GM12878 (cell line): ENCODE measurements around the gene OXCT2. TPM values are rescaled to one million over a fixed set of nuclear protein-coding genes. Genes with fewer than 3 reads are reported as not detected.

Experiments
- ATF7 ChIP-seq: fragments of 450-650 bp; IDR thresholded peaks from 2 replicates; pipeline ENCODE4 v1.6.1; 2016; ENCODE audit warnings: low read depth, mild to moderate bottlenecking
- CBX3 ChIP-seq: fragments of 200-600 bp; sonication (generic); IDR thresholded peaks from 2 replicates; pipeline ENCODE4 v1.6.1; 2016; ENCODE audit warnings: low read depth, borderline replicate concordance
- CEBPB ChIP-seq, 2 experiments: fragments of 150-350 bp in 1 of 2; IDR thresholded peaks; 2 replicates each; pipeline ENCODE4 v1.6.1; 2012 to 2014; ENCODE audit warnings: low read depth in 2 of 2, low read length in 2 of 2, borderline replicate concordance in 1 of 2, inconsistent platforms in 1 of 2
- CREM ChIP-seq: IDR thresholded peaks from 2 replicates; pipeline ENCODE4 v1.6.1; 2014; ENCODE audit warnings: antibody characterized with exemption, low read depth
- FOXK2 ChIP-seq: fragments of 450-650 bp; IDR thresholded peaks from 2 replicates; pipeline ENCODE4 v1.6.1; 2017; ENCODE audit warnings: mild to moderate bottlenecking, moderate library complexity
- FOXM1 ChIP-seq: IDR thresholded peaks from 2 replicates; pipeline ENCODE4 v1.6.1; 2012; ENCODE audit warnings: low read depth, mild to moderate bottlenecking, inconsistent platforms, low read length, moderate library complexity
- GATAD2B ChIP-seq: fragments of 450-650 bp; conservative IDR thresholded peaks from 2 replicates; pipeline ENCODE4 v1.6.1; 2017; ENCODE audit warnings: low read depth, mild to moderate bottlenecking, moderate library complexity
- JUNB ChIP-seq: IDR thresholded peaks from 2 replicates; pipeline ENCODE4 v1.6.1; 2016; ENCODE audit warnings: antibody characterized with exemption, mild to moderate bottlenecking
- JUND ChIP-seq: IDR thresholded peaks from 2 replicates; pipeline ENCODE4 v1.6.1; 2012; ENCODE audit warnings: low read depth, mild to moderate bottlenecking, low read length, improper control_type of control experiment, moderate library complexity
- KAT2A ChIP-seq: conservative IDR thresholded peaks from 2 replicates; pipeline ENCODE4 v1.6.1; 2011; ENCODE audit warnings: low read depth, low read length; ENCODE audit not compliant: control insufficient read depth
- MXI1 ChIP-seq: fragments of 150-350 bp; IDR thresholded peaks from 2 replicates; pipeline ENCODE4 v1.6.1; 2011; ENCODE audit warnings: low read depth, mild to moderate bottlenecking, inconsistent platforms, low read length, improper control_type of control experiment
- NFIC ChIP-seq: IDR thresholded peaks from 2 replicates; pipeline ENCODE4 v1.6.1; 2012; ENCODE audit warnings: low read depth, mild to moderate bottlenecking, inconsistent platforms, low read length, moderate library complexity
- NFYA ChIP-seq: IDR thresholded peaks from 2 replicates; pipeline ENCODE4 v1.6.1; 2011; ENCODE audit warnings: low read depth, mild to moderate bottlenecking, low read length, improper control_type of control experiment, borderline replicate concordance
- NR2F1 ChIP-seq: fragments of 450-650 bp; conservative IDR thresholded peaks from 2 replicates; pipeline ENCODE4 v1.6.1; 2017; ENCODE audit warnings: mild to moderate bottlenecking
- POLR2AphosphoS5 ChIP-seq: IDR thresholded peaks from 2 replicates; pipeline ENCODE4 v1.6.1; 2011; ENCODE audit warnings: mild to moderate bottlenecking, low read length, inconsistent platforms
- RAD21 ChIP-seq: IDR thresholded peaks from 2 replicates; pipeline ENCODE4 v1.6.1; 2011; ENCODE audit warnings: mild to moderate bottlenecking, low read depth, low read length, moderate library complexity; ENCODE audit not compliant: insufficient read depth
- RCOR1 ChIP-seq: conservative IDR thresholded peaks from 2 replicates; pipeline ENCODE4 v1.6.1; 2012; ENCODE audit warnings: low read depth, low read length, improper control_type of control experiment
- RFX5 ChIP-seq: IDR thresholded peaks from 2 replicates; pipeline ENCODE4 v1.6.1; 2011; ENCODE audit warnings: low read depth, low read length, improper control_type of control experiment
- RUNX3 ChIP-seq: IDR thresholded peaks from 2 replicates; pipeline ENCODE4 v1.6.1; 2012; ENCODE audit warnings: low read length, inconsistent platforms
- SMARCA5 ChIP-seq: fragments of 450-650 bp; IDR thresholded peaks from 2 replicates; pipeline ENCODE4 v1.6.1; 2017; ENCODE audit warnings: mild to moderate bottlenecking
- SPI1 ChIP-seq: IDR thresholded peaks from 2 replicates; pipeline ENCODE4 v1.6.1; 2011; ENCODE audit warnings: low read depth, mild to moderate bottlenecking, low read length, moderate library complexity, borderline replicate concordance; ENCODE audit not compliant: insufficient read depth
- SREBF2 ChIP-seq: IDR thresholded peaks from 2 replicates; pipeline ENCODE4 v1.6.1; 2012; ENCODE audit warnings: mild to moderate bottlenecking, low read length
- SRF ChIP-seq, 2 experiments: IDR thresholded peaks; 2 replicates each; pipeline ENCODE4 v1.6.1; 2011; ENCODE audit warnings: low read depth in 2 of 2, low read length in 2 of 2, mild to moderate bottlenecking in 1 of 2, moderate library complexity in 1 of 2
- STAT1 ChIP-seq: fragments of 450-650 bp; conservative IDR thresholded peaks from 2 replicates; pipeline ENCODE4 v1.6.1; 2014; ENCODE audit warnings: antibody characterized with exemption, mild to moderate bottlenecking
- TAF1 ChIP-seq: IDR thresholded peaks from 2 replicates; pipeline ENCODE4 v1.6.1; 2011; ENCODE audit warnings: mild to moderate bottlenecking, low read depth, low read length, borderline replicate concordance
- TARDBP ChIP-seq: IDR thresholded peaks from 2 replicates; pipeline ENCODE4 v1.6.1; 2016; ENCODE audit warnings: borderline replicate concordance
- YY1 ChIP-seq: IDR thresholded peaks from 2 replicates; pipeline ENCODE4 v1.6.1; 2011; ENCODE audit warnings: low read depth, mild to moderate bottlenecking, low read length
- polyA plus RNA-seq, 11 experiments: library from polyadenylated mRNA; depleted of rRNA in 4 of 11; unstranded in 6 of 11; stranded (reverse) in 5 of 11; fragments of >200 nt; fragmentation: Nextera tagmentation in 4 of 11; fragmentation: Illumina TruSeq in 1 of 11; extraction: Ambion mirVana in 4 of 11; extraction: Trizol in 1 of 11; gene quantifications; 1 replicate in 1 of 11; 2 replicates in 10 of 11; pipeline versions ENCODE4 v1.2.1 to v1.2.3, GENCODE V29; 2011 to 2016; ENCODE audit warnings: inconsistent platforms in 2 of 11, missing spikeins in 2 of 11, low read depth in 1 of 11
- total RNA-seq, 4 experiments: library from RNA; depleted of rRNA in 3 of 4; stranded (reverse); fragments of >200 nt in 3 of 4; fragmentation: Illumina TruSeq in 1 of 4; extraction: Trizol in 1 of 4; gene quantifications; 2 replicates each; pipeline versions ENCODE4 v1.2.1 to v1.2.3, GENCODE V29; 2013 to 2021
- TF ChIP-seq, protein P1 (sequence below): fragments of 450-650 bp; formaldehyde crosslinking; IDR thresholded peaks from 2 replicates; pipeline ENCODE4 v1.4.0; 2020; ENCODE audit warnings: mild to moderate bottlenecking, moderate library complexity
- TF ChIP-seq, protein P2 (sequence below): fragments of 450-650 bp; IDR thresholded peaks from 2 replicates; pipeline ENCODE4 v1.6.1; 2017; ENCODE audit warnings: low read depth, mild to moderate bottlenecking, moderate library complexity
- TF ChIP-seq, protein P3 (sequence below): fragments of 450-650 bp; IDR thresholded peaks from 2 replicates; pipeline ENCODE4 v1.6.1; 2017; ENCODE audit warnings: borderline replicate concordance

Gene OXCT2
- total and polyA plus RNA-seq, 10 of the 15 experiments (the other 5 are each of a cell fraction or from before 2014, with no cell fraction given) = 0.06 to 1.9 (median 0.59) TPM

DNA sequence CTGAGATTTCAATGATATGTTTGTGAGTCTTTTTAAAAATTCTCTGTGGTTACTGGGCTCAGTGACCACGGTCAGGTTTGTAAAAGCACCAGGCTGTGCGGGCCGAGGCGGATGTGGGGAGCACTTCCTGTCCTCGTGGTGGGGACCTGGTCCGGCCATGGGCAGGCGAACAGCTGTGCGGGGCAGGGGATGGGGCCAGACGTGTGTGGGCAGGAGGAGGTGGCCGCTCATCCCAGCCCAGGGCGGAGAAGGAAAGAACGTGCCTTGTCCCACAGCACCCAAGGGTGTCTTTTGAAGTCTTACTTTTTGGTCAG, 5.2 kb upstream of the OXCT2 start (continued):
- TF ChIP-seq, protein P1, sequence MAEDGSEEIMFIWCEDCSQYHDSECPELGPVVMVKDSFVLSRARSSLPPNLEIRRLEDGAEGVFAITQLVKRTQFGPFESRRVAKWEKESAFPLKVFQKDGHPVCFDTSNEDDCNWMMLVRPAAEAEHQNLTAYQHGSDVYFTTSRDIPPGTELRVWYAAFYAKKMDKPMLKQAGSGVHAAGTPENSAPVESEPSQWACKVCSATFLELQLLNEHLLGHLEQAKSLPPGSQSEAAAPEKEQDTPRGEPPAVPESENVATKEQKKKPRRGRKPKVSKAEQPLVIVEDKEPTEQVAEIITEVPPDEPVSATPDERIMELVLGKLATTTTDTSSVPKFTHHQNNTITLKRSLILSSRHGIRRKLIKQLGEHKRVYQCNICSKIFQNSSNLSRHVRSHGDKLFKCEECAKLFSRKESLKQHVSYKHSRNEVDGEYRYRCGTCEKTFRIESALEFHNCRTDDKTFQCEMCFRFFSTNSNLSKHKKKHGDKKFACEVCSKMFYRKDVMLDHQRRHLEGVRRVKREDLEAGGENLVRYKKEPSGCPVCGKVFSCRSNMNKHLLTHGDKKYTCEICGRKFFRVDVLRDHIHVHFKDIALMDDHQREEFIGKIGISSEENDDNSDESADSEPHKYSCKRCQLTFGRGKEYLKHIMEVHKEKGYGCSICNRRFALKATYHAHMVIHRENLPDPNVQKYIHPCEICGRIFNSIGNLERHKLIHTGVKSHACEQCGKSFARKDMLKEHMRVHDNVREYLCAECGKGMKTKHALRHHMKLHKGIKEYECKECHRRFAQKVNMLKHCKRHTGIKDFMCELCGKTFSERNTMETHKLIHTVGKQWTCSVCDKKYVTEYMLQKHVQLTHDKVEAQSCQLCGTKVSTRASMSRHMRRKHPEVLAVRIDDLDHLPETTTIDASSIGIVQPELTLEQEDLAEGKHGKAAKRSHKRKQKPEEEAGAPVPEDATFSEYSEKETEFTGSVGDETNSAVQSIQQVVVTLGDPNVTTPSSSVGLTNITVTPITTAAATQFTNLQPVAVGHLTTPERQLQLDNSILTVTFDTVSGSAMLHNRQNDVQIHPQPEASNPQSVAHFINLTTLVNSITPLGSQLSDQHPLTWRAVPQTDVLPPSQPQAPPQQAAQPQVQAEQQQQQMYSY (CRISPR knock-in tag) = no peak
- TF ChIP-seq SMARCA5 (no peak), FOXM1 (no peak), TARDBP (no peak), CEBPB (IDR thresholded peaks at IDR 0.05; ENCODE audit: borderline replicate concordance in 1 of 2, low read depth in 2 of 2, low read length in 2 of 2) (no peak), STAT1 (no peak), CREM (no peak), YY1 (no peak), SREBF2 (no peak), RCOR1 (no peak), NFYA (no peak), POLR2AphosphoS5 (no peak), MXI1 (no peak), ATF7 (no peak), RAD21 (no peak), RUNX3 (peak; percentile 83), TAF1 (no peak), RFX5 (no peak), JUND (no peak), FOXK2 (no peak), NR2F1 (no peak), SPI1 (no peak; the same call in 1 of the 2 replicates), GATAD2B (no peak), SRF (IDR thresholded peaks at IDR 0.05; ENCODE audit: low read depth in 2 of 2, low read length in 2 of 2) (no peak), NFIC (peak; percentile 59), JUNB (no peak), KAT2A (no peak), CBX3 (no peak)
- TF ChIP-seq, protein P2, sequence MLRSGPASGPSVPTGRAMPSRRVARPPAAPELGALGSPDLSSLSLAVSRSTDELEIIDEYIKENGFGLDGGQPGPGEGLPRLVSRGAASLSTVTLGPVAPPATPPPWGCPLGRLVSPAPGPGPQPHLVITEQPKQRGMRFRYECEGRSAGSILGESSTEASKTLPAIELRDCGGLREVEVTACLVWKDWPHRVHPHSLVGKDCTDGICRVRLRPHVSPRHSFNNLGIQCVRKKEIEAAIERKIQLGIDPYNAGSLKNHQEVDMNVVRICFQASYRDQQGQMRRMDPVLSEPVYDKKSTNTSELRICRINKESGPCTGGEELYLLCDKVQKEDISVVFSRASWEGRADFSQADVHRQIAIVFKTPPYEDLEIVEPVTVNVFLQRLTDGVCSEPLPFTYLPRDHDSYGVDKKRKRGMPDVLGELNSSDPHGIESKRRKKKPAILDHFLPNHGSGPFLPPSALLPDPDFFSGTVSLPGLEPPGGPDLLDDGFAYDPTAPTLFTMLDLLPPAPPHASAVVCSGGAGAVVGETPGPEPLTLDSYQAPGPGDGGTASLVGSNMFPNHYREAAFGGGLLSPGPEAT = peak; percentile 32; the same call in 1 of the 2 replicates
- TF ChIP-seq, protein P3, sequence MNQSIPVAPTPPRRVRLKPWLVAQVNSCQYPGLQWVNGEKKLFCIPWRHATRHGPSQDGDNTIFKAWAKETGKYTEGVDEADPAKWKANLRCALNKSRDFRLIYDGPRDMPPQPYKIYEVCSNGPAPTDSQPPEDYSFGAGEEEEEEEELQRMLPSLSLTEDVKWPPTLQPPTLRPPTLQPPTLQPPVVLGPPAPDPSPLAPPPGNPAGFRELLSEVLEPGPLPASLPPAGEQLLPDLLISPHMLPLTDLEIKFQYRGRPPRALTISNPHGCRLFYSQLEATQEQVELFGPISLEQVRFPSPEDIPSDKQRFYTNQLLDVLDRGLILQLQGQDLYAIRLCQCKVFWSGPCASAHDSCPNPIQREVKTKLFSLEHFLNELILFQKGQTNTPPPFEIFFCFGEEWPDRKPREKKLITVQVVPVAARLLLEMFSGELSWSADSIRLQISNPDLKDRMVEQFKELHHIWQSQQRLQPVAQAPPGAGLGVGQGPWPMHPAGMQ = no peak
- TF ChIP-seq, all 136 proteins: peak for 16
